Heart left ventricle (tissue), 16 donors: ENCODE results near the gene FXYD2. TPM values are rescaled to one million over a fixed set of nuclear protein-coding genes. Genes with fewer than 3 reads are reported as not detected.

ENCODE experiments used
- ATAC-seq, 4 donors: fragments of 200-7000 bp; cut with Tn5 transposase; one replicate each; pipeline ENCODE4 v1.9.1; 2020 to 2022; ENCODE audit warnings: moderate library complexity in 4 of 4, mild to moderate bottlenecking in 3 of 4, moderate number of reproducible peaks in 1 of 4
- DNase-seq, 5 donors: peaks; one replicate each; pipeline ENCODE4 v3.0.0-alpha.2; 2020
- H3K27ac ChIP-seq, 12 donors: fragments of 200-600 bp; sonication (generic) in 4 of 12; one replicate each; pipeline versions ENCODE4 v1.5.0 to v1.8.0; 2016 to 2022; ENCODE audit warnings: mild to moderate bottlenecking in 2 of 12
- H3K27me3 ChIP-seq, 9 donors: fragments of 200-600 bp; sonication (generic) in 2 of 9; one replicate each; pipeline versions ENCODE4 v1.5.1 to v1.8.0; 2016 to 2022; ENCODE audit warnings: mild to moderate bottlenecking in 3 of 9
- H3K36me3 ChIP-seq, 9 donors: fragments of 200-600 bp; sonication (generic) in 2 of 9; one replicate each; pipeline versions ENCODE4 v1.5.0 to v1.8.0; 2018 to 2022; ENCODE audit warnings: mild to moderate bottlenecking in 2 of 9
- H3K4me1 ChIP-seq, 12 donors: fragments of 200-600 bp; sonication (generic) in 4 of 12; one replicate each; pipeline versions ENCODE4 v1.5.0 to v1.8.0; 2016 to 2022; ENCODE audit warnings: mild to moderate bottlenecking in 3 of 12
- H3K4me3 ChIP-seq, 12 donors: fragments of 200-600 bp; sonication (generic) in 4 of 12; one replicate each; pipeline versions ENCODE4 v1.5.0 to v1.8.0; 2017 to 2022; ENCODE audit warnings: mild to moderate bottlenecking in 9 of 12, moderate library complexity in 4 of 12
- H3K9me3 ChIP-seq, 12 donors: fragments of 200-600 bp; sonication (generic) in 4 of 12; one replicate each; pipeline versions ENCODE4 v1.5.0 to v1.8.0; 2016 to 2022; ENCODE audit warnings: mild to moderate bottlenecking in 1 of 12
- POLR2A ChIP-seq, 2 donors: fragments of 450-650 bp; IDR thresholded peaks; one replicate each; pipeline ENCODE4 v1.6.1; 2017; ENCODE audit warnings: antibody characterized with exemption in 2 of 2, mild to moderate bottlenecking in 2 of 2, moderate library complexity in 2 of 2
- WGBS, 4 donors: extraction: QIAGEN DNeasy Blood & Tissue Kit in 2 of 4; methylation state at CpG; one replicate each; pipeline versions ENCODE4 v1.1.5 to v1.1.7; 2013 to 2018; 5-methylcytosine and 5-hydroxymethylcytosine counted together
- intact Hi-C, 10 donors: fragments of 100-400 bp; cut with DNase I; formaldehyde crosslinking; loops; one replicate each; pipeline versions ENCODE4 v1.11.1 to v1.14.2; 2022
- polyA plus RNA-seq, 2 donors: library from polyadenylated mRNA; stranded (reverse); fragments of 200-250 nt; gene quantifications; one replicate each; pipeline ENCODE4 v1.2.3, GENCODE V29; 2013
- total RNA-seq, 9 donors: library from RNA; depleted of rRNA in 2 of 9; stranded (reverse); fragments of >200 nt in 2 of 9; fragmentation: NEBNext Ultra II Directional in 3 of 9; extraction: Animal tissue kit (Norgen Biotek cat#: 25700) in 3 of 9; gene quantifications; one replicate each; pipeline versions ENCODE4 v1.1.0 to v1.2.4, GENCODE V29; 2016 to 2023
- TF ChIP-seq, protein P1 (sequence below), 12 donors: fragments of 200-600 bp; sonication (generic) in 4 of 12; IDR thresholded peaks; one replicate each; pipeline versions ENCODE4 v1.5.0 to v1.8.0; 2018 to 2022; ENCODE audit warnings: antibody characterized with exemption in 12 of 12, mild to moderate bottlenecking in 5 of 12
- donor health status: ischemic (EF 13 %, LVEDD 7.1; RV severe dilation, severe dysfunction).
- donor health status: healthy with polysubstance abuse.
- donor health status: DM: no; HTN: yes; CAD: no.
- donor health status: DM: no; HTN: no; CAD: no.
- donor health status: ischemic (EF 25% LVEDD 6.9; RV normal size, moderate dysfunction).
- donor health status: ischemic (EF 25% LVEDD 5.7; RV mildly dilated, moderate dysfunction).
- donor health status: healthy.
- donor health status: DM: yes; HTN: yes; CAD: no.
- donor health status: ischemic (EF 35%, LVEDD 5.7; RV mildly dilated, moderate dysfunction).
- donor health status: nonischemic (EF 11% LVEDD 7.7; RV severe dilation, severe dysfunction).
- donor health status: DM: yes; HTN: yes; CAD: no.
- donor health status: PGD.
- donor health status: ischemic (EF 29% LVEDD 5.4; RV normal size, mild dysfunction).
- donor health status: nonischemic (EF 23%, LVEDD 6.1; RV moderate dilation, normal function).

Gene FXYD2
- total and polyA plus RNA-seq, 11 donors = 0.48 to 2.7 (median 1.8) TPM; not detected in 1

DNA sequence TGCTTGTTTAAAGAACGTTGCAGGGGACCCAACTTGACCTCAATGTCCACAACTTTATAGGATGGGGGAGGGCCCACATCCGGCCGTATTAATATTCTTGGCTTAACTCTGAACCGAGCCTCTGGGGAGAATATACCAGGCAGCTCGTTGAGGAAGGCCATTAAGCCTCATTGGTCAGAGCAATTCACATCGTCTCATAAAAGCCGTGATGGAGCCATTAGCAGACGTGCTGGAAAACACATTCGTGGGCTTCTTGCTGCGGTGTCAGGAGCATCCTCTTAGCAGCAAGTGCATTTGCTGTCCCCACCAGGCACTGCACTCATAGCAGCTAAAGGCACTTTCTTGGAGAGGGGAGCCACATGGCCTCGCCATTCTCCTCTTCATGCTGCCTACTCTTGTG, 42.4 kb downstream of the FXYD2 start:
- ATAC-seq (no peak), DNase-seq (no peak)
- Histone ChIP-seq H3K4me1 (peaks cover 0 to 3% (median 0%) of the 10 kb centered on the region in 12 donors), H3K27ac (no peak overlapping the region), H3K4me3 (no peak overlapping the region), H3K27me3 (peaks cover 0 to 7% (median 0%) of the 10 kb centered on the region in 9 donors), H3K9me3 (no peaks in the 10 kb centered on the region), H3K36me3 (peaks cover 0 to 13% (median 0%) of the 10 kb centered on the region in 9 donors)
- intact Hi-C loops = no loop called here
- no peak for TF ChIP-seq POLR2A (IDR thresholded peaks at IDR 0.05)
- TF ChIP-seq, protein P1, sequence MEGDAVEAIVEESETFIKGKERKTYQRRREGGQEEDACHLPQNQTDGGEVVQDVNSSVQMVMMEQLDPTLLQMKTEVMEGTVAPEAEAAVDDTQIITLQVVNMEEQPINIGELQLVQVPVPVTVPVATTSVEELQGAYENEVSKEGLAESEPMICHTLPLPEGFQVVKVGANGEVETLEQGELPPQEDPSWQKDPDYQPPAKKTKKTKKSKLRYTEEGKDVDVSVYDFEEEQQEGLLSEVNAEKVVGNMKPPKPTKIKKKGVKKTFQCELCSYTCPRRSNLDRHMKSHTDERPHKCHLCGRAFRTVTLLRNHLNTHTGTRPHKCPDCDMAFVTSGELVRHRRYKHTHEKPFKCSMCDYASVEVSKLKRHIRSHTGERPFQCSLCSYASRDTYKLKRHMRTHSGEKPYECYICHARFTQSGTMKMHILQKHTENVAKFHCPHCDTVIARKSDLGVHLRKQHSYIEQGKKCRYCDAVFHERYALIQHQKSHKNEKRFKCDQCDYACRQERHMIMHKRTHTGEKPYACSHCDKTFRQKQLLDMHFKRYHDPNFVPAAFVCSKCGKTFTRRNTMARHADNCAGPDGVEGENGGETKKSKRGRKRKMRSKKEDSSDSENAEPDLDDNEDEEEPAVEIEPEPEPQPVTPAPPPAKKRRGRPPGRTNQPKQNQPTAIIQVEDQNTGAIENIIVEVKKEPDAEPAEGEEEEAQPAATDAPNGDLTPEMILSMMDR (IDR thresholded peaks at IDR 0.05) = no peak
- WGBS, 4 donors = 55 to 69% (median 61%) methylated on average over 9 to 11 of the region's 11 CpGs

DNA sequence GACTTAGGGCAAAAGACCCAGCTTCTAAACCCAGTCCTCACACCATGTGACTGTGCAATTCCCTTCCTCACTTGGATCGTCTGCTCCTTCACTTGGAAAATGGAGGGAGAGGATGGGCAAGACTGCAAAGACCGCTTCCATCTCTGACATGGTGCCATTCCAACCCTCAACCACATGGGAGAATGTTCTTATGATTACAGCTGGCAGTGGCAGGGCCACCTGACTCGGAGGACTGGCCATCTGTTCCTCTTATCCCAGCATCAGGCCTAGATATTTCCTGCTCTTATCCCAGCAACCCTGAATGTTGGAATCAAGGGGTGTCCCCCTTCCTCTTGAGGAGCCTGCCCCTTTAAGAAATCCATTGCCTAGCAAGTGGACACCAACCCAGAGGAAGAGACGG, 42.9 kb downstream of the FXYD2 start:
- intact Hi-C loops = no loop called here
- no peak for ATAC-seq
- no peak for TF ChIP-seq POLR2A (IDR thresholded peaks at IDR 0.05)
- TF ChIP-seq, protein P1 (IDR thresholded peaks at IDR 0.05) = no peak
- 76 to 82% (median 77%) methylated on average over 4 of the region's 4 CpGs for WGBS, 4 donors
- Histone ChIP-seq H3K9me3 (no peaks in the 10 kb centered on the region), H3K4me1 (peaks cover 0 to 3% (median 0%) of the 10 kb centered on the region in 12 donors), H3K36me3 (peaks cover 0 to 16% (median 0%) of the 10 kb centered on the region in 9 donors), H3K4me3 (no peak overlapping the region), H3K27me3 (peaks cover 0 to 7% (median 0%) of the 10 kb centered on the region in 9 donors), H3K27ac (no peak overlapping the region)
- DNase-seq = no peak

DNA sequence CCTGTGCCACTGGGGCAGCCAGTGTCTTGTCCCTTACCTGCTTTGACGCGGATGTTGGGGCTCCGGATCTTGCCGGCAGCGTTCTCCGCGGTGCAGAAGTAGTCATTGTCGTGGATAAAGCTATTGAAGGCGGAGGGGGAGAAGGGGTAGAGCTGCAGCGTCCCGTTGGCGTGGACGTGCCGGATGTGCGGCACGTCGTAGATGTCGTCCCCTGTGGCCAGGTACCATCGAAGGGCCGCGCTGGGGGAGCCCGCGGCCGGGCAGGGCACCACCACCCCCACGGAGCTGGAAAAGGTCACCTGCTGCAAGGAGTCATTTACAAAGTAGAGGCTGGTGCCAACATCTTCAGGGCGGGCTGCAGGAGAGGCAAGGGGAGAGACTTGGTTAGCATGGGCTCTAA, 44.1 kb downstream of the FXYD2 start:
- no peak for TF ChIP-seq POLR2A (IDR thresholded peaks at IDR 0.05)
- TF ChIP-seq, protein P1 (IDR thresholded peaks at IDR 0.05) = no peak
- WGBS, 4 donors = 89 to 95% (median 92%) methylated on average over 26 of the region's 26 CpGs
- intact Hi-C loops = no loop called here

DNA sequence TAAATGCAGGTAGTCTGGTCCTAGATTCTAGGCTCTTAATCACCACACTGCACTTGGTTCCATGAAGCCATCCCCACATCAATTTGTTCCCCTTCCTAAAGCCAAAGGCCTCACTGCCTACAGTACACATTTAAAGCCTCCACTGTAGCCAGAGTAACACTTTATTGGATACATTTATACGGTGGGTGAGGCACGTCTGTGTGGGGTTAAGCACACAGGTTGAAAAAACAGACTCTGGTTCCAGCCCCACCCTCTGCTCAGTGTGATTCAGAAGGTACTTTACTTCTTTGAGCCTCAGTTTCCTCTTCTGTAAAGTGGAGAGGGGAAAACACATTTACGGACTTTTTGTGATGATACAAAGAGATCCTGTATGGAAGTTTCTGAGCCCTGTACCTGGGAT, 50.0 kb downstream of the FXYD2 start:
- DNase-seq = no peak

More for the DNA sequence above, 44.1 kb downstream of the FXYD2 start:
- Histone ChIP-seq H3K9me3 (no peaks in the 10 kb centered on the region), H3K27me3 (peaks cover 0 to 7% (median 0%) of the 10 kb centered on the region in 9 donors), H3K4me3 (no peak overlapping the region), H3K4me1 (peaks cover 0 to 3% (median 0%) of the 10 kb centered on the region in 12 donors), H3K36me3 (peaks cover 0 to 24% (median 0%) of the 10 kb centered on the region in 9 donors), H3K27ac (no peak overlapping the region)
- ATAC-seq (no peak), DNase-seq (no peak)

More for the DNA sequence above, 50.0 kb downstream of the FXYD2 start:
- 93 to 96% (median 95%) methylated on average over 3 of the region's 3 CpGs for WGBS, 4 donors
- no peak for TF ChIP-seq POLR2A (IDR thresholded peaks at IDR 0.05)
- TF ChIP-seq, protein P1 (IDR thresholded peaks at IDR 0.05) = no peak
- peaks cover 0 to 17% (median 0%) of the 10 kb centered on the region in 9 donors for H3K36me3 ChIP-seq
- no peak overlapping the region for H3K27ac ChIP-seq
- no peak for ATAC-seq
- intact Hi-C loops = no loop called here
- no peak overlapping the region for H3K4me3 ChIP-seq
- no peaks in the 10 kb centered on the region for H3K4me1 ChIP-seq
- no peaks in the 10 kb centered on the region for H3K9me3 ChIP-seq
- peaks cover 0 to 7% (median 0%) of the 10 kb centered on the region in 9 donors for H3K27me3 ChIP-seq
